Stomach (tissue), 4 donors: Measurements from ENCODE around the gene AKAP6.

Experiments used
- CTCF ChIP-seq, 7 experiments: fragments of 450-650 bp in 4 of 7; fragments of 200-600 bp in 3 of 7; sonication (generic) in 3 of 7; IDR thresholded peaks; one replicate each; pipeline ENCODE4 v1.5.1; 2016 to 2019; ENCODE audit warnings: antibody characterized with exemption in 7 of 7, control low read depth in 2 of 7, mild to moderate bottlenecking in 1 of 7
- POLR2AphosphoS5 ChIP-seq, 3 donors: sonication (generic); formaldehyde crosslinking; IDR thresholded peaks; one replicate each; pipeline ENCODE4 v1.6.1; 2016; ENCODE audit warnings: antibody characterized with exemption in 3 of 3

- no peak for TF ChIP-seq CTCF (IDR thresholded peaks at IDR 0.05)
- peak in 1 of 3 donors; percentile 74 for TF ChIP-seq POLR2AphosphoS5 (IDR thresholded peaks at IDR 0.05)
These were observed 282.7 kb downstream of the AKAP6 start for GRCh38 chr14:32611752-32612151.
